Panc1 (cell line): ENCODE data around the gene TMC3. TPM values are rescaled to one million over a fixed set of nuclear protein-coding genes. Genes with fewer than 3 reads are reported as not detected.

Experiments used
- ATAC-seq: fragments of 200-7000 bp; cut with Tn5 transposase; 2 replicates; pipeline ENCODE4 v1.9.1; 2020; ENCODE audit warnings: mild to moderate bottlenecking, moderate library complexity
- BruUV-seq: library from RNA; stranded (reverse); fragments of 400-500 nt; replicated peaks from 2 replicates; lab custom pipeline; 2021; lab: Mats Ljungman, UMichigan
- CTCF ChIA-PET: fragments of 300-600 bp; sonication (Branson Sonifier 250); formaldehyde crosslinking; loops from one replicate; lab custom pipeline; 2022; ENCODE audit warnings: antibody characterized with exemption; lab: Charles Lee
- POLR2A ChIA-PET: fragments of 300-600 bp; sonication (Branson Sonifier 250); formaldehyde crosslinking; loops from one replicate; lab custom pipeline; 2022; ENCODE audit warnings: antibody characterized with exemption; lab: Charles Lee
- DNase-seq: peaks from one replicate; pipeline ENCODE4 v3.0.0-alpha.2; 2010; ENCODE audit warnings: low read depth, low spot score
- H3K27ac ChIP-seq: 2 replicates; pipeline ENCODE4 v1.5.1; 2011; ENCODE audit warnings: mild to moderate bottlenecking, low read length, inconsistent platforms
- H3K27me3 ChIP-seq: fragments of 200-500 bp; sonication (Bioruptor generic); 2 replicates; pipeline ENCODE4 v1.6.0; 2014; ENCODE audit warnings: low read length, inconsistent platforms; ENCODE audit not compliant: control insufficient read depth, insufficient read depth
- H3K36me3 ChIP-seq: fragments of 200-500 bp; sonication (Bioruptor generic); 2 replicates; pipeline ENCODE4 v1.5.1; 2014; ENCODE audit warnings: inconsistent platforms, mild to moderate bottlenecking, low read length, moderate library complexity; ENCODE audit not compliant: control insufficient read depth, insufficient read depth
- H3K4me1 ChIP-seq: 2 replicates; pipeline ENCODE4 v1.5.1; 2011; ENCODE audit warnings: inconsistent platforms, mild to moderate bottlenecking, low read length, moderate library complexity; ENCODE audit not compliant: control insufficient read depth, insufficient read depth
- H3K4me3 ChIP-seq, 2 experiments: 2 replicates each; pipeline ENCODE4 v1.5.1; 2011 to 2012; ENCODE audit warnings: low read depth in 2 of 2, low read length in 2 of 2, mild to moderate bottlenecking in 2 of 2, inconsistent platforms in 1 of 2, moderate library complexity in 1 of 2
- H3K9me3 ChIP-seq: fragments of 200-500 bp; sonication (Bioruptor generic); 2 replicates; pipeline ENCODE4 v1.5.1; 2014; ENCODE audit warnings: low read depth, mild to moderate bottlenecking, inconsistent platforms, low read length, moderate library complexity; ENCODE audit not compliant: control insufficient read depth, insufficient read depth
- CTCF ChIP-seq: fragments of 450-650 bp; IDR thresholded peaks from 2 replicates; pipeline ENCODE4 v1.5.1; 2017; ENCODE audit warnings: mild to moderate bottlenecking
- POLR2AphosphoS5 ChIP-seq: IDR thresholded peaks from 2 replicates; pipeline ENCODE4 v1.6.1; 2012; ENCODE audit warnings: mild to moderate bottlenecking, low read depth, low read length, moderate library complexity
- SIN3A ChIP-seq: IDR thresholded peaks from 2 replicates; pipeline ENCODE4 v1.6.1; 2012; ENCODE audit warnings: low read depth, mild to moderate bottlenecking, low read length, moderate library complexity, borderline replicate concordance; ENCODE audit not compliant: insufficient read depth
- TCF7L2 ChIP-seq: IDR thresholded peaks from 2 replicates; pipeline ENCODE4 v1.6.1; 2011; ENCODE audit warnings: mild to moderate bottlenecking, low read depth, low read length, inconsistent platforms
- in situ Hi-C: cut with HindIII; loops from 2 replicates; pipeline ENCODE4 v1.10.0; 2016; ENCODE audit warnings: low sequenced_read_pairs, low pct_unique_long_range_greater_than_20kb
- intact Hi-C: fragments of 100-400 bp; cut with micrococcal nuclease; formaldehyde crosslinking; loops from one replicate; pipeline ENCODE4 v1.10.0; 2022; ENCODE audit not compliant: unreplicated experiment
- total RNA-seq: library from RNA; stranded (reverse); gene quantifications from one replicate; pipeline ENCODE4 v1.2.1, GENCODE V29; 2021; ENCODE audit not compliant: unreplicated experiment
- TF ChIP-seq, protein P1 (sequence below), 2 experiments: IDR thresholded peaks; 2 replicates each; pipeline ENCODE4 v1.6.1; 2011 to 2012; ENCODE audit warnings: low read depth in 2 of 2, control low read depth in 1 of 2, low read length in 1 of 2, mild to moderate bottlenecking in 1 of 2, moderate library complexity in 1 of 2; ENCODE audit not compliant: insufficient read depth in 1 of 2

Gene TMC3
- total RNA-seq, 1 experiment from 2014 or later: not detected

- no peaks in the 10 kb centered on the region for H3K36me3 ChIP-seq
- in situ Hi-C loops: no loop called here
- intact Hi-C loops: no loop called here
- no peak overlapping the region for H3K4me3 ChIP-seq
- H3K27me3 ChIP-seq: peaks cover 12% of the 10 kb centered on the region; the same call in 1 of the 2 replicates
- no TSS peak for BruUV-seq
- ATAC-seq (no peak), DNase-seq (no peak)
- ChIA-PET CTCF (no interaction called here), POLR2A (no interaction called here)
- H3K9me3 ChIP-seq: no peaks in the 10 kb centered on the region
- no peaks in the 10 kb centered on the region for H3K4me1 ChIP-seq
- no peak for TF ChIP-seq POLR2AphosphoS5
- TF ChIP-seq SIN3A: no peak
- no peak for TF ChIP-seq CTCF
- no peak for TF ChIP-seq TCF7L2
- TF ChIP-seq, protein P1, sequence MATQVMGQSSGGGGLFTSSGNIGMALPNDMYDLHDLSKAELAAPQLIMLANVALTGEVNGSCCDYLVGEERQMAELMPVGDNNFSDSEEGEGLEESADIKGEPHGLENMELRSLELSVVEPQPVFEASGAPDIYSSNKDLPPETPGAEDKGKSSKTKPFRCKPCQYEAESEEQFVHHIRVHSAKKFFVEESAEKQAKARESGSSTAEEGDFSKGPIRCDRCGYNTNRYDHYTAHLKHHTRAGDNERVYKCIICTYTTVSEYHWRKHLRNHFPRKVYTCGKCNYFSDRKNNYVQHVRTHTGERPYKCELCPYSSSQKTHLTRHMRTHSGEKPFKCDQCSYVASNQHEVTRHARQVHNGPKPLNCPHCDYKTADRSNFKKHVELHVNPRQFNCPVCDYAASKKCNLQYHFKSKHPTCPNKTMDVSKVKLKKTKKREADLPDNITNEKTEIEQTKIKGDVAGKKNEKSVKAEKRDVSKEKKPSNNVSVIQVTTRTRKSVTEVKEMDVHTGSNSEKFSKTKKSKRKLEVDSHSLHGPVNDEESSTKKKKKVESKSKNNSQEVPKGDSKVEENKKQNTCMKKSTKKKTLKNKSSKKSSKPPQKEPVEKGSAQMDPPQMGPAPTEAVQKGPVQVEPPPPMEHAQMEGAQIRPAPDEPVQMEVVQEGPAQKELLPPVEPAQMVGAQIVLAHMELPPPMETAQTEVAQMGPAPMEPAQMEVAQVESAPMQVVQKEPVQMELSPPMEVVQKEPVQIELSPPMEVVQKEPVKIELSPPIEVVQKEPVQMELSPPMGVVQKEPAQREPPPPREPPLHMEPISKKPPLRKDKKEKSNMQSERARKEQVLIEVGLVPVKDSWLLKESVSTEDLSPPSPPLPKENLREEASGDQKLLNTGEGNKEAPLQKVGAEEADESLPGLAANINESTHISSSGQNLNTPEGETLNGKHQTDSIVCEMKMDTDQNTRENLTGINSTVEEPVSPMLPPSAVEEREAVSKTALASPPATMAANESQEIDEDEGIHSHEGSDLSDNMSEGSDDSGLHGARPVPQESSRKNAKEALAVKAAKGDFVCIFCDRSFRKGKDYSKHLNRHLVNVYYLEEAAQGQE (IDR thresholded peaks at IDR 0.05; ENCODE audit: insufficient read depth in 1 of 2, low read depth in 2 of 2, low read length in 1 of 2): no peak
- no peak overlapping the region for H3K27ac ChIP-seq
Observed at GRCh38 chr15:81362790-81363189, 11.2 kb downstream of the TMC3 start.

DNA sequence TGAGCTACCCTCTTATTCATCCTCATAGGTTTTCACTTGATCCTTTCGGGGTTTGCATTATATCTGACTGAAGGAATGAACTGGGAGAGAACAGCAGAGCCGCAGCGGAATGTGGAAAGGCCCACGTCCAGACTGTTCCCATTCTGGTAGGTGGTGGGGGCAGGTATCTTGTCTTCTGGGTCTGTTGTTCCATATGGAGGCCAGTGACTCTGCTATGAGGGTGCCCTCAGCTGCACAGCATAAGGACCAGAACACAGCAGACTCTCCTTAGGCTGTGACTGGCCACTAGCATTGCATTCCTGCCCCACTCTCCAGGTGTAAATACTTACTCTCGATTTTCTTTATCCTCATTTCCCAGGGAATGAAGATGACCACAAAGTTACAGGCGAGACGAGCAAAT lies 12.1 kb downstream of the TMC3 start:
- Histone ChIP-seq H3K27ac (no peak overlapping the region), H3K4me3 (no peak overlapping the region), H3K27me3 (peaks cover 12% of the 10 kb centered on the region; the same call in 1 of the 2 replicates), H3K9me3 (no peaks in the 10 kb centered on the region), H3K4me1 (no peaks in the 10 kb centered on the region), H3K36me3 (no peaks in the 10 kb centered on the region)
- intact Hi-C loops (no loop called here), in situ Hi-C loops (no loop called here)
- DNase-seq (no peak), ATAC-seq (no peak)
- ChIA-PET CTCF (no interaction called here), POLR2A (no interaction called here)
- TF ChIP-seq, protein P1 (IDR thresholded peaks at IDR 0.05; ENCODE audit: insufficient read depth in 1 of 2, low read depth in 2 of 2, low read length in 1 of 2): no peak
- TF ChIP-seq TCF7L2 (no peak), SIN3A (no peak), POLR2AphosphoS5 (no peak), CTCF (no peak)
- no TSS peak for BruUV-seq
